ENCODE measurements around the gene RSRC1. TPM values are rescaled to one million over a fixed set of nuclear protein-coding genes. Genes with fewer than 3 reads are reported as not detected.
"Not testable (repeated sequence)": the region's sequence is repeated elsewhere in the genome, so short reads cannot be mapped to it uniquely, and the experiment has no call there.

The RSRC1 gene
- total RNA-seq, 1 experiment from 2014 or later: 60.3 TPM

DNA sequence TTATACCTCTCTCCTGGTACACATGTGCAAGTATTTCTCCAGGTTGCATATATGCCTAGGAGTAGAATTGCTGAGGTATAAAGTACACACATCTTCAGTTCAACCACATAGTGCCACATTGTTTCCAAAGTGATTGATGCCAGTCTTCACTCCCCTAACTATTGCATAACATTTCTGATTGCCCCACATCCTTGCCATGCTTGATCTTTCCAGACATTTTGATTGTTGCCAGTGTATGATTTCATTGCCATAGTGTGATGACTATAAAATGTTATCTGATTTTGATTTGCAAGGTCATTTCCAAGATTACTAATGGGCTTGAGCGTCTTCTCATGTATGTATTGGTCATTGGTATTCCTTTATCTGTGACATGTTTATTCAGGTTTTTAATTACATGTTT, 400.0 kb downstream of the RSRC1 start:
- no peaks in the 10 kb centered on the region; the same call in 1 of the 2 replicates for H3K9me2 ChIP-seq (ENCODE audit: insufficient read depth)
- CTCF ChIA-PET: no interaction called here
- H3K4me3 ChIP-seq: no peak overlapping the region
- TF ChIP-seq EZH2 (IDR thresholded peaks at IDR 0.05; ENCODE audit: low read depth): no peak
- TF ChIP-seq, protein P1, sequence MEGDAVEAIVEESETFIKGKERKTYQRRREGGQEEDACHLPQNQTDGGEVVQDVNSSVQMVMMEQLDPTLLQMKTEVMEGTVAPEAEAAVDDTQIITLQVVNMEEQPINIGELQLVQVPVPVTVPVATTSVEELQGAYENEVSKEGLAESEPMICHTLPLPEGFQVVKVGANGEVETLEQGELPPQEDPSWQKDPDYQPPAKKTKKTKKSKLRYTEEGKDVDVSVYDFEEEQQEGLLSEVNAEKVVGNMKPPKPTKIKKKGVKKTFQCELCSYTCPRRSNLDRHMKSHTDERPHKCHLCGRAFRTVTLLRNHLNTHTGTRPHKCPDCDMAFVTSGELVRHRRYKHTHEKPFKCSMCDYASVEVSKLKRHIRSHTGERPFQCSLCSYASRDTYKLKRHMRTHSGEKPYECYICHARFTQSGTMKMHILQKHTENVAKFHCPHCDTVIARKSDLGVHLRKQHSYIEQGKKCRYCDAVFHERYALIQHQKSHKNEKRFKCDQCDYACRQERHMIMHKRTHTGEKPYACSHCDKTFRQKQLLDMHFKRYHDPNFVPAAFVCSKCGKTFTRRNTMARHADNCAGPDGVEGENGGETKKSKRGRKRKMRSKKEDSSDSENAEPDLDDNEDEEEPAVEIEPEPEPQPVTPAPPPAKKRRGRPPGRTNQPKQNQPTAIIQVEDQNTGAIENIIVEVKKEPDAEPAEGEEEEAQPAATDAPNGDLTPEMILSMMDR (conservative IDR thresholded peaks at IDR 0.05): no peak
- H3K4me1 ChIP-seq (replicated peaks; ENCODE audit: insufficient read depth): no peaks in the 10 kb centered on the region
- no peaks in the 10 kb centered on the region; the same call in 1 of the 2 replicates for H3K9me3 ChIP-seq (ENCODE audit: insufficient read depth, low read depth)
- no peaks in the 10 kb centered on the region for H4K20me1 ChIP-seq (ENCODE audit: insufficient read depth)
- H3K27me3 ChIP-seq (ENCODE audit: insufficient read depth, low read depth): no peaks in the 10 kb centered on the region
- H3K79me2 ChIP-seq (ENCODE audit: low read depth): no peaks in the 10 kb centered on the region
- H3K36me3 ChIP-seq (ENCODE audit: low read depth): no peaks in the 10 kb centered on the region
- intact Hi-C loops (cut with micrococcal nuclease; ENCODE audit: unreplicated experiment): no loop called here
- DNase-seq: no peak
- no peaks in the 10 kb centered on the region for H3F3A ChIP-seq (ENCODE audit: insufficient read depth, low read depth)
- H3K27ac ChIP-seq: no peak overlapping the region
- no peak overlapping the region for H2AFZ ChIP-seq
- POLR2A ChIA-PET (ENCODE audit: unreplicated experiment): no interaction called here
- BruUV-seq (replicated peaks): no TSS peak
- no peak overlapping the region for H3K4me2 ChIP-seq

DNA sequence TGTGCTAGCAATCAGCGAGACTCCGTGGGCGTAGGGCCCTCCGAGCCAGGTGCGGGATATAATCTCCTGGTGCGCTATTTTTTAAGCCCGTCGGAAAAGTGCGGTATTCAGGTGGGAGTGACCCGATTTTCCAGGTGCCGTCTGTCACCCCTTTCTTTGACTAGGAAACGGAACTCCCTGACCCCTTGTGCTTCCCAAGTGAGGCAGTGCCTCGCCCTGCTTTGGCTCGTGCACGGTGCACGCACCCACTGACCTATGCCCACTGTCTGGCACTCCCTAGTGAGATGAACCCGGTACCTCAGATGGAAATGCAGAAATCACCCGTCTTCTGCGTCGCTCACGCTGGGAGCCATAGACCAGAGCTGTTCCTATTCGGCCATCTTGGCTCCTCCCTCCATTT, 406.8 kb downstream of the RSRC1 start:
- H4K20me1 ChIP-seq (ENCODE audit: insufficient read depth); CTCF ChIA-PET; H3K4me2 ChIP-seq; H2AFZ ChIP-seq; H3K4me1 ChIP-seq (replicated peaks; ENCODE audit: insufficient read depth); H3F3A ChIP-seq (ENCODE audit: insufficient read depth, low read depth); intact Hi-C loops (cut with micrococcal nuclease; ENCODE audit: unreplicated experiment); H3K27me3 ChIP-seq (ENCODE audit: insufficient read depth, low read depth); H3K9me3 ChIP-seq (ENCODE audit: insufficient read depth, low read depth); POLR2A ChIA-PET (ENCODE audit: unreplicated experiment); H3K4me3 ChIP-seq; H3K79me2 ChIP-seq (ENCODE audit: low read depth); H3K27ac ChIP-seq; BruUV-seq (replicated peaks); H3K36me3 ChIP-seq (ENCODE audit: low read depth); DNase-seq; H3K9me2 ChIP-seq (ENCODE audit: insufficient read depth): not testable (repeated sequence)

DNA sequence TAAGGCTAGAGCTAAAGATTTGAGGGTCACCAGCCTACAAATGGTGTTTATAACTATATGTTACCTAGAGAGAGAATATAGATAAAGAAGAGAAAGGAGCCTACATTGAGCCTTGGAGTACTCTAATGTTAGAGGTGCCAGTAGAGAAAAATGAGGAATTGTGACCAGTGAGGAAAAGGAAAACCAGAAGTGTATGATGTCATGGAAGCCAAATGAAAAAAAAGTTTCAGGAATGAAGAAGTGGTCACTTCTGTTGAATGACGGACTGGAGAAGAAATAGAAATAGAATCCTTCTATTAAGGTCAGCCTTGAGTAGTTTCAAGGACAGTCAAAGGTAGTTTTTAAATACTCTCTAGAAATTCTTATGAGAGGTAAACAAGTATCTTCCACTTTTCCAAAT, 409.9 kb downstream of the RSRC1 start:
- no peak overlapping the region for H2AFZ ChIP-seq
- no peaks in the 10 kb centered on the region; the same call in 1 of the 2 replicates for H4K20me1 ChIP-seq (ENCODE audit: insufficient read depth)
- POLR2A ChIA-PET (ENCODE audit: unreplicated experiment): no interaction called here
- H3K4me1 ChIP-seq (replicated peaks; ENCODE audit: insufficient read depth): no peaks in the 10 kb centered on the region
- BruUV-seq (replicated peaks): no TSS peak
- H3K4me2 ChIP-seq: no peak overlapping the region
- H3K36me3 ChIP-seq (ENCODE audit: low read depth): no peaks in the 10 kb centered on the region
- CTCF ChIA-PET: no interaction called here
- no peak overlapping the region for H3K4me3 ChIP-seq
- TF ChIP-seq EZH2 (IDR thresholded peaks at IDR 0.05; ENCODE audit: low read depth): no peak
- TF ChIP-seq, protein P1 (conservative IDR thresholded peaks at IDR 0.05): no peak
- no peaks in the 10 kb centered on the region for H3K9me3 ChIP-seq (ENCODE audit: insufficient read depth, low read depth)
- no peaks in the 10 kb centered on the region for H3K27me3 ChIP-seq (ENCODE audit: insufficient read depth, low read depth)
- no peaks in the 10 kb centered on the region for H3F3A ChIP-seq (ENCODE audit: insufficient read depth, low read depth)
- intact Hi-C loops (cut with micrococcal nuclease; ENCODE audit: unreplicated experiment): no loop called here
- no peak overlapping the region for H3K27ac ChIP-seq
- no peak for DNase-seq
- H3K79me2 ChIP-seq (ENCODE audit: low read depth): no peaks in the 10 kb centered on the region
- no peaks in the 10 kb centered on the region for H3K9me2 ChIP-seq (ENCODE audit: insufficient read depth)

DNA sequence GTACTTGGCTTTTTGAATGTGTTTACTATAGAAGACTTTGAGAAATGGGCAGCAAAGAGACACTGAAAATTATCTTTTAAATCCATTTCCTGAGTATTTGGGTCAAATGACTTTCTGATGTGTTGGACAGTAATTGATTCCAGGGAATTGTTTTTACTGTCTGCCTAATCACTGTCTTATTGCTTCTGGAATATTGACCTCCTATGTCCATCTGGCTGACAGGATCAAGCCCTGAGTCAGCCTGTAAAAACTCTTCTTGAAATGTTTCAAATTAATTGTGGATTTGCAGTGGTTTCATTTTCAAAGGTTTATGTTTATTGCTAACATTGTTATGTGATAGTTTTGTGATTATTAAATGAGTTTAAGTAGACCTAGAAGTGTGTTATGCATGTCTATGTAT, 410.5 kb downstream of the RSRC1 start:
- H3K79me2 ChIP-seq (ENCODE audit: low read depth): no peaks in the 10 kb centered on the region
- H3K27me3 ChIP-seq (ENCODE audit: insufficient read depth, low read depth): no peaks in the 10 kb centered on the region
- no peaks in the 10 kb centered on the region for H3F3A ChIP-seq (ENCODE audit: insufficient read depth, low read depth)
- no peak overlapping the region for H3K4me3 ChIP-seq
- H3K4me1 ChIP-seq (replicated peaks; ENCODE audit: insufficient read depth): no peaks in the 10 kb centered on the region
- H3K9me3 ChIP-seq (ENCODE audit: insufficient read depth, low read depth): no peaks in the 10 kb centered on the region
- ChIA-PET CTCF (no interaction called here), POLR2A (ENCODE audit: unreplicated experiment) (no interaction called here)
- intact Hi-C loops (cut with micrococcal nuclease; ENCODE audit: unreplicated experiment): no loop called here
- TF ChIP-seq, protein P1 (conservative IDR thresholded peaks at IDR 0.05): no peak
- TF ChIP-seq EZH2 (IDR thresholded peaks at IDR 0.05; ENCODE audit: low read depth): no peak
- BruUV-seq (replicated peaks): no TSS peak
- no peaks in the 10 kb centered on the region for H3K9me2 ChIP-seq (ENCODE audit: insufficient read depth)
- no peaks in the 10 kb centered on the region; the same call in 1 of the 2 replicates for H4K20me1 ChIP-seq (ENCODE audit: insufficient read depth)
- H3K4me2 ChIP-seq: no peak overlapping the region
- no peaks in the 10 kb centered on the region for H3K36me3 ChIP-seq (ENCODE audit: low read depth)
- no peak overlapping the region for H3K27ac ChIP-seq
- DNase-seq: no peak
- H2AFZ ChIP-seq: no peak overlapping the region

Data from PC-9 (cell line).